Astrocyte (in vitro differentiated cells and primary cell): ENCODE data around the gene HERC2. TPM values are rescaled to one million over a fixed set of nuclear protein-coding genes. Genes with fewer than 3 reads are reported as not detected.

ENCODE experiments used
- DNase-seq: peaks from one replicate; pipeline ENCODE4 v3.0.0-alpha.2; 2010; ENCODE audit warnings: low read depth
- FAIRE-seq: peaks from 2 replicates; lab custom pipeline; 2011; peaks lifted over from hg19 to GRCh38; lab: Jason Lieb, UNC
- H2AFZ ChIP-seq: 2 replicates; pipeline ENCODE4 v1.6.0; 2012; ENCODE audit warnings: low read depth, low read length, inconsistent platforms
- H3K27ac ChIP-seq: 2 replicates; pipeline ENCODE4 v1.5.1; 2011; ENCODE audit warnings: low read depth, low read length, inconsistent platforms
- H3K27me3 ChIP-seq: 2 replicates; pipeline ENCODE4 v1.6.0; 2011; ENCODE audit warnings: low read length, inconsistent platforms; ENCODE audit not compliant: insufficient read depth
- H3K36me3 ChIP-seq: 2 replicates; pipeline ENCODE4 v1.5.1; 2011; ENCODE audit warnings: low read length, inconsistent platforms; ENCODE audit not compliant: insufficient read depth
- H3K4me1 ChIP-seq: 2 replicates; pipeline ENCODE4 v1.5.1; 2011; ENCODE audit warnings: low read length, inconsistent platforms; ENCODE audit not compliant: insufficient read depth
- H3K4me2 ChIP-seq: 2 replicates; pipeline ENCODE4 v1.6.0; 2012; ENCODE audit warnings: low read length, inconsistent platforms
- H3K4me3 ChIP-seq: 2 replicates; pipeline ENCODE4 v1.5.1; 2011; ENCODE audit warnings: low read depth, mild to moderate bottlenecking, low read length, inconsistent platforms; ENCODE audit not compliant: insufficient read depth
- H3K79me2 ChIP-seq: 2 replicates; pipeline ENCODE4 v1.6.0; 2012; ENCODE audit warnings: mild to moderate bottlenecking, low read length, inconsistent platforms; ENCODE audit not compliant: insufficient read depth
- H3K9ac ChIP-seq: 2 replicates; pipeline ENCODE4 v1.6.0; 2012; ENCODE audit warnings: mild to moderate bottlenecking, low read length, inconsistent platforms
- H3K9me3 ChIP-seq: 2 replicates; pipeline ENCODE4 v1.5.1; 2012; ENCODE audit warnings: low read depth, mild to moderate bottlenecking, low read length, inconsistent platforms; ENCODE audit not compliant: insufficient read depth
- H4K20me1 ChIP-seq: 2 replicates; pipeline ENCODE4 v1.6.0; 2012; ENCODE audit warnings: low read length, inconsistent platforms; ENCODE audit not compliant: insufficient read depth
- H3K27ac Mint-ChIP-seq: one replicate; pipeline ENCODE4 v1.8.0; 2021; ENCODE audit warnings: mild to moderate bottlenecking, mixed read lengths; ENCODE audit not compliant: unreplicated experiment
- H3K27me3 Mint-ChIP-seq: one replicate; pipeline ENCODE4 v1.8.0; 2021; ENCODE audit warnings: low read depth, mixed read lengths; ENCODE audit not compliant: unreplicated experiment
- H3K36me3 Mint-ChIP-seq: one replicate; pipeline ENCODE4 v1.8.0; 2021; ENCODE audit warnings: low read depth, mixed read lengths; ENCODE audit not compliant: unreplicated experiment
- H3K4me1 Mint-ChIP-seq: one replicate; pipeline ENCODE4 v1.8.0; 2021; ENCODE audit warnings: low read depth, mixed read lengths; ENCODE audit not compliant: unreplicated experiment
- H3K4me3 Mint-ChIP-seq: one replicate; pipeline ENCODE4 v1.8.0; 2021; ENCODE audit warnings: mild to moderate bottlenecking, moderate library complexity, mixed read lengths; ENCODE audit not compliant: unreplicated experiment
- H3K9me3 Mint-ChIP-seq: one replicate; pipeline ENCODE4 v1.8.0; 2021; ENCODE audit warnings: mild to moderate bottlenecking, mixed read lengths; ENCODE audit not compliant: unreplicated experiment
- EZH2 ChIP-seq: IDR thresholded peaks from 2 replicates; pipeline ENCODE4 v1.6.1; 2012; ENCODE audit warnings: mild to moderate bottlenecking, low read length, inconsistent platforms; ENCODE audit not compliant: insufficient read depth
- total RNA-seq: library from RNA; stranded (reverse); gene quantifications from 2 replicates; pipeline ENCODE4 v1.2.1, GENCODE V29; 2021
- TF ChIP-seq, protein P1 (sequence below): IDR thresholded peaks from 2 replicates; pipeline ENCODE4 v1.5.1; 2011; ENCODE audit warnings: low read depth, mild to moderate bottlenecking, inconsistent platforms, low read length, moderate library complexity; ENCODE audit not compliant: insufficient read depth

The HERC2 gene
- total RNA-seq, 1 donor from 2014 or later: 61.5 TPM

DNA sequence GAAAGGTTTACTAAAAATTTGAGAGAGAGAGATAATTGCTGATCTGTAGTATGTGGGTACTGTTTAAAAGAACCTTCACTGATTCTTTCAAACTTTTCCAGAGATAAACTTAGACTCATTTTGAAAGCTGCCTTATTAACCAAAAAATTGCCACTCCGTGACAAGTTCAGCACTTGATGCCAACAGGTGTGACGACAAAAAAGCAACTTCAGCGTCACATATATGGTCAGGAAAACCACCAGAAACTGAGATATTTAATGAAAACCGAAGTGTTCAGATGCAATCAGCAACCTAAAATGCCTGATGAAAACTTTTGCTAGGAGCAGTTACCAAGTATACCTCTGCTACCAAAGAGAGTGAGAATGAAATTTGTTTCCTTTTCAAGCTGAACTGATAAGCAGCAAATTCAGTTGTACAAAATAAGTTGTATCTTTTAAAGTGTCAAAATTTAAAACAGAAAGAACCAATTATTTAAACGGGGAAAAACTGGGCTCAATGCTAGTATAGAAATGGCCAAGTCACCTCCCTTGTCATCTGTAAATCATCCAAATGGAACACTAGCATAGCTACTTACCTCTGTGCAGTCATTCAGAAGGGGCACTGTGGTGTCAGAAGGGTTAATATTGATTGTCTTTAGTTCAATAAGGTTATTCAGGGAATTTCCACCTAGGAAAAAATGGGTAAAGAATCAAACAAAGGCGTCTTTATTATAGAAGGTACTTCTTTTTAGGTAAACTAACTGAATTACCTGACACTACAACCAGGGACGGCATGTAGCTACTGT, 131.4 kb downstream of the HERC2 start:
- Histone ChIP-seq H3K4me3 (no peak overlapping the region), H2AFZ (no peak overlapping the region), H3K27ac (no peak overlapping the region), H3K36me3 (peaks cover 38% of the 10 kb centered on the region), H4K20me1 (peaks cover 5% of the 10 kb centered on the region), H3K4me2 (no peak overlapping the region), H3K4me1 (peaks cover 5% of the 10 kb centered on the region), H3K9ac (no peak overlapping the region), H3K27me3 (no peaks in the 10 kb centered on the region), H3K9me3 (no peaks in the 10 kb centered on the region), H3K79me2 (no peaks in the 10 kb centered on the region)
- peaks cover 2% of the 10 kb centered on the region for H3K9me3 Mint-ChIP-seq
- H3K27ac Mint-ChIP-seq: no peak overlapping the region
- no peaks in the 10 kb centered on the region for H3K27me3 Mint-ChIP-seq
- FAIRE-seq (no peak), DNase-seq (no peak)
- H3K4me1 Mint-ChIP-seq: no peaks in the 10 kb centered on the region
- H3K4me3 Mint-ChIP-seq: no peak overlapping the region
- H3K36me3 Mint-ChIP-seq: peaks cover 6% of the 10 kb centered on the region
- TF ChIP-seq, protein P1, sequence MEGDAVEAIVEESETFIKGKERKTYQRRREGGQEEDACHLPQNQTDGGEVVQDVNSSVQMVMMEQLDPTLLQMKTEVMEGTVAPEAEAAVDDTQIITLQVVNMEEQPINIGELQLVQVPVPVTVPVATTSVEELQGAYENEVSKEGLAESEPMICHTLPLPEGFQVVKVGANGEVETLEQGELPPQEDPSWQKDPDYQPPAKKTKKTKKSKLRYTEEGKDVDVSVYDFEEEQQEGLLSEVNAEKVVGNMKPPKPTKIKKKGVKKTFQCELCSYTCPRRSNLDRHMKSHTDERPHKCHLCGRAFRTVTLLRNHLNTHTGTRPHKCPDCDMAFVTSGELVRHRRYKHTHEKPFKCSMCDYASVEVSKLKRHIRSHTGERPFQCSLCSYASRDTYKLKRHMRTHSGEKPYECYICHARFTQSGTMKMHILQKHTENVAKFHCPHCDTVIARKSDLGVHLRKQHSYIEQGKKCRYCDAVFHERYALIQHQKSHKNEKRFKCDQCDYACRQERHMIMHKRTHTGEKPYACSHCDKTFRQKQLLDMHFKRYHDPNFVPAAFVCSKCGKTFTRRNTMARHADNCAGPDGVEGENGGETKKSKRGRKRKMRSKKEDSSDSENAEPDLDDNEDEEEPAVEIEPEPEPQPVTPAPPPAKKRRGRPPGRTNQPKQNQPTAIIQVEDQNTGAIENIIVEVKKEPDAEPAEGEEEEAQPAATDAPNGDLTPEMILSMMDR: no peak
- no peak for TF ChIP-seq EZH2

GRCh38 chr15:28185148-28185895, 136.7 kb downstream of the HERC2 start:
- H3K9me3 Mint-ChIP-seq: peaks cover 2% of the 10 kb centered on the region
- Histone ChIP-seq H3K27ac (no peak overlapping the region), H3K4me3 (no peak overlapping the region), H3K4me2 (no peak overlapping the region), H3K4me1 (no peaks in the 10 kb centered on the region), H2AFZ (no peak overlapping the region), H3K9ac (no peak overlapping the region), H3K79me2 (no peaks in the 10 kb centered on the region), H3K27me3 (no peaks in the 10 kb centered on the region), H3K36me3 (peaks cover 28% of the 10 kb centered on the region), H3K9me3 (no peaks in the 10 kb centered on the region), H4K20me1 (no peaks in the 10 kb centered on the region)
- DNase-seq (no peak), FAIRE-seq (no peak)
- H3K36me3 Mint-ChIP-seq: peaks cover 7% of the 10 kb centered on the region
- no peak overlapping the region for H3K4me3 Mint-ChIP-seq
- H3K27me3 Mint-ChIP-seq: no peaks in the 10 kb centered on the region
- no peak for TF ChIP-seq EZH2
- TF ChIP-seq, protein P1: no peak
- H3K27ac Mint-ChIP-seq: no peak overlapping the region
- peaks cover 2% of the 10 kb centered on the region for H3K4me1 Mint-ChIP-seq
